HS-5 (cell line): ENCODE measurements around the gene HPSE2.
A peak's percentile ranks its signal among the peaks of the same experiment; 100 is the strongest.

Experiments
- DNase-seq: peaks from one replicate; pipeline ENCODE4 v3.0.0-alpha.2; 2012; ENCODE audit warnings: low read depth

HPSE2 gene

GRCh38 chr10:98676895-98677294, 558.8 kb downstream of the HPSE2 start:
- no peak for DNase-seq

- DNase-seq = no peak
Measured at GRCh38 chr10:98675902-98676301, 559.8 kb downstream of the HPSE2 start.

- no peak for DNase-seq
Measured at GRCh38 chr10:98673171-98673782, 562.4 kb downstream of the HPSE2 start.

- DNase-seq = no peak
Measured at GRCh38 chr10:98667081-98667480, 568.6 kb downstream of the HPSE2 start.

- DNase-seq = no peak
Measured at GRCh38 chr10:98666276-98666675, 569.4 kb downstream of the HPSE2 start.

- DNase-seq = no peak
Measured at GRCh38 chr10:98664329-98665042, 571.2 kb downstream of the HPSE2 start.

GRCh38 chr10:98659951-98660350, 575.7 kb downstream of the HPSE2 start:
- no peak for DNase-seq

- DNase-seq = no peak
Measured at GRCh38 chr10:98655492-98655891, 580.2 kb downstream of the HPSE2 start.

- no peak for DNase-seq
Measured at GRCh38 chr10:98649170-98649569, 586.5 kb downstream of the HPSE2 start.

- no peak for DNase-seq
Measured at GRCh38 chr10:98646998-98647917, 588.4 kb downstream of the HPSE2 start.

- no peak for DNase-seq
Measured at GRCh38 chr10:98644466-98644865, 591.2 kb downstream of the HPSE2 start.

GRCh38 chr10:98642281-98642680, 593.4 kb downstream of the HPSE2 start:
- DNase-seq = no peak

- DNase-seq = no peak
Measured at GRCh38 chr10:98638920-98639319, 596.7 kb downstream of the HPSE2 start.

- DNase-seq = peak; percentile 23
Measured at GRCh38 chr10:98636921-98637329, 598.7 kb downstream of the HPSE2 start.

- DNase-seq = no peak
Measured at GRCh38 chr10:98632456-98633150, 603.0 kb downstream of the HPSE2 start.

- DNase-seq = no peak
Measured at GRCh38 chr10:98628206-98628605, 607.4 kb downstream of the HPSE2 start.

GRCh38 chr10:98627711-98628110, 607.9 kb downstream of the HPSE2 start:
- DNase-seq = no peak

- DNase-seq = no peak
Measured at GRCh38 chr10:98624963-98625362, 610.7 kb downstream of the HPSE2 start.

- DNase-seq = no peak
Measured at GRCh38 chr10:98623176-98623575, 612.5 kb downstream of the HPSE2 start.

GRCh38 chr10:98621630-98622029, 614.0 kb downstream of the HPSE2 start:
- no peak for DNase-seq

GRCh38 chr10:98620503-98620902, 615.1 kb downstream of the HPSE2 start:
- DNase-seq = no peak

- no peak for DNase-seq
Measured at GRCh38 chr10:98619446-98619845, 616.2 kb downstream of the HPSE2 start.
